GM21825 (cell line): Measurements from ENCODE around the gene HDAC5.
"Not testable (repeated sequence)": the region's sequence is repeated elsewhere in the genome, so short reads cannot be mapped to it uniquely, and the experiment has no call there.

ENCODE experiments used
- ATAC-seq: cut with Tn5 transposase; IDR thresholded peaks from one replicate; pipeline ENCODE4 v1.9.1; 2021; ENCODE audit warnings: mild to moderate bottlenecking, moderate library complexity; ENCODE audit not compliant: unreplicated experiment

Gene HDAC5

GRCh38 chr17:44071198-44071520, 52.3 kb downstream of the HDAC5 start:
- ATAC-seq, result no peak

GRCh38 chr17:44070455-44071197, 52.8 kb downstream of the HDAC5 start, which contains the start of gene G6PC3:
G6PC3 (plus strand) TSS chr17:44070735; CDS start chr17:44070966, 231 bp downstream.
- ATAC-seq, result peak; percentile 56

- ATAC-seq, result no peak
These were observed 53.4 kb downstream of the HDAC5 start for GRCh38 chr17:44069974-44070454.

- ATAC-seq, result no peak
These were observed 55.9 kb downstream of the HDAC5 start for GRCh38 chr17:44067545-44067940.

- ATAC-seq, result peak; percentile 73
These were observed 57.1 kb downstream of the HDAC5 start, which contains the start of gene LSM12 for GRCh38 chr17:44066204-44066930. LSM12 (minus strand) TSS chr17:44066671; CDS start chr17:44066587, 84 bp downstream.

- no peak for ATAC-seq
These were observed 57.7 kb downstream of the HDAC5 start for GRCh38 chr17:44065668-44066203.

- ATAC-seq, result no peak
These were observed 59.5 kb downstream of the HDAC5 start for GRCh38 chr17:44063704-44064639.

- no peak for ATAC-seq
These were observed 60.6 kb downstream of the HDAC5 start for GRCh38 chr17:44062871-44063270.

- ATAC-seq, result no peak
These were observed 62.0 kb downstream of the HDAC5 start for GRCh38 chr17:44061446-44061845.

GRCh38 chr17:44059101-44059892, 64.1 kb downstream of the HDAC5 start:
- ATAC-seq, result no peak

GRCh38 chr17:44053125-44053872, 70.1 kb downstream of the HDAC5 start:
- ATAC-seq, result no peak

- no peak for ATAC-seq
These were observed 74.0 kb downstream of the HDAC5 start for GRCh38 chr17:44049294-44050060.

- not testable (repeated sequence) for ATAC-seq
These were observed 76.5 kb downstream of the HDAC5 start for GRCh38 chr17:44046893-44047292.

GRCh38 chr17:44045486-44045885, 78.0 kb downstream of the HDAC5 start:
- ATAC-seq, result no peak

GRCh38 chr17:44044071-44044470, 79.4 kb downstream of the HDAC5 start:
- ATAC-seq, result no peak

GRCh38 chr17:44043272-44043696, 80.2 kb downstream of the HDAC5 start:
- no peak for ATAC-seq

- no peak for ATAC-seq
These were observed 83.4 kb downstream of the HDAC5 start for GRCh38 chr17:44039829-44040635.

- ATAC-seq, result no peak
These were observed 84.8 kb downstream of the HDAC5 start for GRCh38 chr17:44038604-44039011.
